Omental fat pad (tissue), 4 donors: ENCODE measurements around the gene PAK1. TPM values are rescaled to one million over a fixed set of nuclear protein-coding genes. Genes with fewer than 3 reads are reported as not detected.

Source experiments
- ATAC-seq: fragments of 150-250 bp; one replicate; pipeline ENCODE4 v1.9.1; 2016; ENCODE audit warnings: mild to moderate bottlenecking, moderate library complexity; ENCODE audit not compliant: low FRiP score
- DNase-seq: peaks from one replicate; pipeline ENCODE4 v3.0.0-alpha.2; 2019; ENCODE audit warnings: low spot score
- total RNA-seq, 4 donors: library from RNA; depleted of rRNA; stranded (reverse); fragments of >200 nt; gene quantifications; one replicate each; pipeline ENCODE4 v1.1.0, GENCODE V29; 2016
- TF ChIP-seq, protein P1 (sequence below), 3 donors: fragments of 450-650 bp; IDR thresholded peaks; one replicate each; pipeline ENCODE4 v1.5.1; 2016 to 2017; ENCODE audit warnings: antibody characterized with exemption in 3 of 3, mild to moderate bottlenecking in 3 of 3, moderate library complexity in 2 of 3

The PAK1 gene
- total RNA-seq, 4 donors from 2014 or later = 17.7 to 36.7 (median 22.3) TPM

DNA sequence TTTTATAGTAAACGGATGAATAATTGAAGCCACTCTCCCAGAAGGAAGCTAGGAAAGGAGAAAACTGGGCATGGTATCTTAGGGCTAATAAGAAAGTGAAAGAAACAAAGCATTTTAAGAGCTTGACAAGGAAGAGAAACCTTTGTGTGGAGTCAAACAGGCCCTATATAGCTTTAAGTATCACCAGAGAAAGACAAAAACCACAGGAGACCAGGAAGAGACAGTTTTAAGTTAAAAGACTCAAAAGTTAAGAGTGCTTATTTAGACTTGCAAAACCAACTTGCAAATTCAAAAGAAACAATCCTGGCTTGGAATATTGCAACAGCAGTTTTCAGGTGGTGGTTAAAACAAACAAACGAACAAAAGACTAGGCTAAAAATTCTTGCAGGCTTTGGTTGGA lies 3.4 kb downstream of the PAK1 start:
- no peak for ATAC-seq
- no peak for DNase-seq
- TF ChIP-seq, protein P1, sequence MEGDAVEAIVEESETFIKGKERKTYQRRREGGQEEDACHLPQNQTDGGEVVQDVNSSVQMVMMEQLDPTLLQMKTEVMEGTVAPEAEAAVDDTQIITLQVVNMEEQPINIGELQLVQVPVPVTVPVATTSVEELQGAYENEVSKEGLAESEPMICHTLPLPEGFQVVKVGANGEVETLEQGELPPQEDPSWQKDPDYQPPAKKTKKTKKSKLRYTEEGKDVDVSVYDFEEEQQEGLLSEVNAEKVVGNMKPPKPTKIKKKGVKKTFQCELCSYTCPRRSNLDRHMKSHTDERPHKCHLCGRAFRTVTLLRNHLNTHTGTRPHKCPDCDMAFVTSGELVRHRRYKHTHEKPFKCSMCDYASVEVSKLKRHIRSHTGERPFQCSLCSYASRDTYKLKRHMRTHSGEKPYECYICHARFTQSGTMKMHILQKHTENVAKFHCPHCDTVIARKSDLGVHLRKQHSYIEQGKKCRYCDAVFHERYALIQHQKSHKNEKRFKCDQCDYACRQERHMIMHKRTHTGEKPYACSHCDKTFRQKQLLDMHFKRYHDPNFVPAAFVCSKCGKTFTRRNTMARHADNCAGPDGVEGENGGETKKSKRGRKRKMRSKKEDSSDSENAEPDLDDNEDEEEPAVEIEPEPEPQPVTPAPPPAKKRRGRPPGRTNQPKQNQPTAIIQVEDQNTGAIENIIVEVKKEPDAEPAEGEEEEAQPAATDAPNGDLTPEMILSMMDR (IDR thresholded peaks at IDR 0.05) = no peak

DNA sequence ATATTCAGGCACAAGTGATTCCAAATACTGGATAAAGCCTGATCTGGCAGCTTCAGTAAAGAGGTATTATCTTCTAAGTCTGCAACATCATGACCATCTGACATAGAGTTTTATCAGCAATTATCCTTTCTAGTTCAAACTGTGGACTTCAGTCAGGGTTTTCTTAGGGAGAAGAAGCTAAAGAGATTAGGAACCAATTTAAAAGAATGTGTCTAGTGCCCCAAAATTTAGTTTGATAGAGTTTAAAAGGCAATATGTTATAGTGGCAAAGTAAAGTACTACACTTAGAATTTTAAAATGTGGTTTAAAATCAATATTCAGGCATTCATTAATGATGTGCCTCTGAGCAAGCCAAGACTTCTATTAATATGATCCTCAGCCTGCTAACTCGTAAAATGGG lies 5.4 kb downstream of the PAK1 start:
- TF ChIP-seq, protein P1 (IDR thresholded peaks at IDR 0.05) = no peak
- DNase-seq (no peak), ATAC-seq (no peak)

DNA sequence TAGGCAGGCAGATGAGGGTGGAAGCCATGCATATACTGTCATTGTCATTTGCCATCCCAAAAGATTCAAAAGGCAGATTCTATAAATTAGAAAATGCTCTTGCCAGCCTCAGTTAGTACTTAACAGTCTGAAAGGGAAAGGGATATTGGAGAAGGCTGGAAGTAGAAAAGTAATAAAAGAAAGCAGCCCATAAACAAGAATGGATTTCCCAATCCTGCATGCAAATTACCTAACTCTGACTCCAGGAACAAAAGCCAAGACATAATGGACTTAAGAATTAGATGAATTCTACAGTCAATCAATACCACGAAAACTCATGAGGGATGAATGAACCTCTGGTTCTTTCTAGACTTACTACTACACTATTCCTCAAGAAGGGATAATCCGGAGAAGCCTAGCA lies 5.9 kb downstream of the PAK1 start:
- DNase-seq = no peak
- no peak for ATAC-seq
- TF ChIP-seq, protein P1 (IDR thresholded peaks at IDR 0.05) = no peak

DNA sequence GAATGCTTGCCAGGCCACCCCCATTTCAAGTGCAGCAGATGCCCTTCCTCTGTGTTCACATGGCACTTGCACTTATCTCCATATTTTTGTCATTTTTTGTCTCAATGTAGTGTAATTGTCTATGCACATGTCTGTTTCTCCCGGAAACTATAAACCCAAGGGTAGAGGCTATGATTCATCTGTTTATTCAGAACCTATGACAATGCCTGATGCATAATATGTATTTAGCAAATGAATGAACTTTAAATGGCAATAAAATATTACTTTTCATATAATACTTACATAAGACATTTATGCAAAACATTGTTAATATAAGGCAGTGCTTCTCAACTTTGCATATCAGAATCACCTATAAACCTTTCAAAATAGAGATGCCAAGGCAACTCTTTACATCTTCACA lies 6.7 kb downstream of the PAK1 start:
- no peak for DNase-seq
- ATAC-seq = no peak

DNA sequence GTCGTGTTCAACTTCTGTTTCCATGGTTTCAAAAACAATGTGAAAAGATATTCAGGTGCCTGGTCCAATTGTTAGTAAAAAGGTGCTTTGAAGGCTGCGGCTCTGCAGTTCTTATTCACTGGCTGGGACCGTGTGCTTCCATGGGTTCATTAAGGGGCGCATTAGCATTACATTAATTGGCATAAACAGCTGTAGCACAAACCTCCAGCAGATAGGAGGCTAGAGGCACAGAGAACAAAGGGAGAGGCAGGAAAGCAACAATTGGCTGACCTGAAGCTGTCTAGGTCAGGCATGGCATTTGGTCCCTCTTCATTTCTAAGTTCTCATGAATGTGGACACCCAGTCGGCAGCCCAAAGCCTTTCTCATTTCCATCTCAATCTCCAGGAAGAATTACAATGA lies 16.6 kb downstream of the PAK1 start:
- TF ChIP-seq, protein P1 (IDR thresholded peaks at IDR 0.05) = no peak
- DNase-seq = no peak
- ATAC-seq = no peak

More for the DNA sequence above, 6.7 kb downstream of the PAK1 start:
- TF ChIP-seq, protein P1 (IDR thresholded peaks at IDR 0.05) = no peak

DNA sequence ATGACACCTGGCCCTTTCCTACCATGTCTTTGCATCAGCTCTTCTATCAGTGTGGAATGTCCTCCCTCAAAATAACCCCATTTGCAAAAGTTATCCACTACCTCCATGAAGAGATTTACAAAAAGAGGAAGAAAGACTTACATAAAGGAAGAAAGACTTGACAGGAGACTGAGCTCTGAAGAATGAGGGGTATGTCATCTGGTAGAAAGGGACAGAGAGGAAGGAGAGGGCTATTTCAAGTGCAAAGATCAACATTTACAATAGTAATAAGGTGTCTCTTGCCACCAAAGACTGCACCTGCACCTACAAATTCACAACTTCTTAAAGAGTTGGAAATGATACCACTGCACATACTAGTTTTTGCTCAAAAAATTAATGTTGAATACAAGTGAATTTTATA lies 18.2 kb downstream of the PAK1 start:
- TF ChIP-seq, protein P1 (IDR thresholded peaks at IDR 0.05) = no peak
- ATAC-seq = no peak
- DNase-seq = no peak

DNA sequence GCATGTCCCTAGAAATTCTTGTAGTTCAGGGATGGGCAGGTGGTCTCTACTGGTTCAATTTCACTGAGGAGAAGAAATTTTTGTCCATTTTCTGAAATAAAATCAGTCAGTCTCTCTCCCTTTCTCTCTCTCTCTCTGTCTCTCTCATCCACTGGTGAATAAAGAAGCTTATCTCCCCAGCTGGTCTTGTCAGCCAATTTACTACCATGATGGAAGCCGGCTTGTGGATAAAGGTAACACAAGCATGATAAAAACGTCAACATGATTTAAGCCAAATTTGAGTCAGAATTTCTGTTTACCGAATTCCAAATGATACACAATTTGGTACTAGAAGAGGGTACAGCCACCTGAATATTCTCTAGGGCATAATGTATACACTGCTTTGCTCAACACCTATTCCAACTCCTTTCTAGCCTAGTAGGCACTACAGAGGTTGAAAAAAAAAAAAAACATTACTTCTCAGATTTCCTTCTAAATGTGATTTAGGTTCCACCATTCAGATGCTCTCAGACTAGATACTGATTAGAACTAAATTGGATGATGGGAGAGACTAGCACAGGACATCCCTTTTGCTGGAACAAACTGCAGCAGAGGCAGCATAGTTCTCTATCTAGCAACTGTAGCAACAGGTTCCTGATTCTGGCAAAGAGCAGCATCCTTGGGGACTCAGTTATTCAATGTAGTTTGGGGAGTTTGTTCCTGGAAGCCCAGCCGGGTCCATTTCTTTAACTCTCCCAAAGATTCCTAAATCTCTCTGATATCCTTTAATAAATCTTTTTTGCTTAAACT lies 18.8 kb downstream of the PAK1 start:
- ATAC-seq = no peak
- DNase-seq = no peak
- TF ChIP-seq, protein P1 (IDR thresholded peaks at IDR 0.05) = no peak
